Neuronal stem cell (in vitro differentiated cells): Measurements from ENCODE around the gene ING1.

Experiments used
- DNase-seq: peaks from one replicate; pipeline ENCODE4 v3.0.0-alpha.2; 2013; ENCODE audit warnings: low spot score
- H2AFZ ChIP-seq: one replicate; pipeline ENCODE4 v1.6.1; 2013; ENCODE audit warnings: mild to moderate bottlenecking, low read length, inconsistent platforms
- H2AK5ac ChIP-seq: 2 replicates; pipeline ENCODE4 v1.6.1; 2013; ENCODE audit warnings: low read depth, mild to moderate bottlenecking, inconsistent platforms, low read length, moderate library complexity, mixed read lengths
- H2BK120ac ChIP-seq: 2 replicates; pipeline ENCODE4 v1.6.1; 2013; ENCODE audit warnings: low read depth, mild to moderate bottlenecking, inconsistent platforms, low read length, moderate library complexity, mixed read lengths
- H2BK12ac ChIP-seq: one replicate; pipeline ENCODE4 v1.6.1; 2013; ENCODE audit warnings: low read length, inconsistent platforms
- H2BK15ac ChIP-seq: 2 replicates; pipeline ENCODE4 v1.6.1; 2013; ENCODE audit warnings: mild to moderate bottlenecking, low read length, inconsistent platforms, mixed read lengths
- H2BK5ac ChIP-seq: one replicate; pipeline ENCODE4 v1.6.1; 2013; ENCODE audit warnings: inconsistent platforms, mild to moderate bottlenecking, low read length, moderate library complexity
- H3K14ac ChIP-seq: one replicate; pipeline ENCODE4 v1.6.1; 2013; ENCODE audit warnings: low read length, inconsistent platforms
- H3K18ac ChIP-seq: 2 replicates; pipeline ENCODE4 v1.6.1; 2013; ENCODE audit warnings: low read length, inconsistent platforms
- H3K23ac ChIP-seq: 2 replicates; pipeline ENCODE4 v1.6.1; 2013; ENCODE audit warnings: low read depth, mild to moderate bottlenecking, mixed read lengths, low read length, inconsistent platforms; ENCODE audit not compliant: poor library complexity
- H3K27ac ChIP-seq: replicated peaks from 3 replicates; pipeline ENCODE4 v1.5.1; 2013; ENCODE audit warnings: low read length, inconsistent platforms
- H3K27me3 ChIP-seq, 3 experiments: 2 replicates each; pipeline ENCODE4 v1.6.1; 2013; ENCODE audit warnings: low read length in 3 of 3, mild to moderate bottlenecking in 2 of 3, inconsistent platforms in 1 of 3, low read depth in 1 of 3, mixed read lengths in 1 of 3, moderate library complexity in 1 of 3; ENCODE audit not compliant: control insufficient read depth in 3 of 3, insufficient read depth in 3 of 3
- H3K36me3 ChIP-seq, 2 donors: replicated peaks in 1 of 2; 2 replicates each; pipeline ENCODE4 v1.6.1; 2013; ENCODE audit warnings: low read length in 2 of 2; ENCODE audit not compliant: control insufficient read depth in 2 of 2, insufficient read depth in 2 of 2
- H3K4ac ChIP-seq: 2 replicates; pipeline ENCODE4 v1.6.1; 2013; ENCODE audit warnings: inconsistent platforms, mild to moderate bottlenecking, low read length, moderate library complexity
- H3K4me1 ChIP-seq, 2 donors: 1 replicate in 1 of 2; 2 replicates in 1 of 2; pipeline ENCODE4 v1.6.1; 2013; ENCODE audit warnings: low read length in 2 of 2, low read depth in 1 of 2; ENCODE audit not compliant: control insufficient read depth in 2 of 2, insufficient read depth in 1 of 2
- H3K4me2 ChIP-seq: one replicate; pipeline ENCODE4 v1.6.1; 2013; ENCODE audit warnings: mild to moderate bottlenecking, low read length, inconsistent platforms; ENCODE audit not compliant: insufficient read depth, poor library complexity, severe bottlenecking
- H3K4me3 ChIP-seq, 2 donors: 2 replicates each; pipeline ENCODE4 v1.5.1; 2013; ENCODE audit warnings: low read length in 2 of 2, mild to moderate bottlenecking in 2 of 2, inconsistent platforms in 1 of 2, moderate library complexity in 1 of 2
- H3K79me1 ChIP-seq: one replicate; pipeline ENCODE4 v1.6.1; 2013; ENCODE audit warnings: low read depth, mild to moderate bottlenecking, inconsistent platforms, low read length, moderate library complexity
- H3K9ac ChIP-seq: one replicate; pipeline ENCODE4 v1.6.1; 2013; ENCODE audit warnings: mild to moderate bottlenecking, low read depth, low read length, inconsistent platforms; ENCODE audit not compliant: poor library complexity
- H3K9me3 ChIP-seq, 2 donors: replicated peaks in 1 of 2; 2 replicates each; pipeline versions ENCODE3 to v1.6.1; 2013; ENCODE audit warnings: low read length in 2 of 2, mild to moderate bottlenecking in 2 of 2, inconsistent platforms in 1 of 2, low read depth in 1 of 2, mixed read lengths in 1 of 2, moderate library complexity in 1 of 2; ENCODE audit not compliant: control insufficient read depth in 2 of 2, insufficient read depth in 1 of 2
- H4K8ac ChIP-seq: one replicate; pipeline ENCODE4 v1.6.1; 2013; ENCODE audit warnings: low read depth, mild to moderate bottlenecking, inconsistent platforms, low read length, moderate library complexity
- H4K91ac ChIP-seq: one replicate; pipeline ENCODE4 v1.6.1; 2013; ENCODE audit warnings: low read length, low read depth, mild to moderate bottlenecking, inconsistent platforms; ENCODE audit not compliant: poor library complexity
- WGBS, 2 donors: extraction: QIAGEN DNeasy Blood & Tissue Kit; methylation state at CpG; one replicate each; pipeline ENCODE4 v1.1.7; 2013; ENCODE audit warnings: missing lambda C conversion rate in 2 of 2, mixed read lengths in 1 of 2; ENCODE audit not compliant: insufficient read length in 2 of 2, insufficient replicate concordance in 1 of 2; ENCODE audit errors: extremely low coverage in 2 of 2; 5-methylcytosine and 5-hydroxymethylcytosine counted together

ING1 gene

GRCh38 chr13:110748271-110748670 is 34.8 kb downstream of the ING1 start:
- WGBS, 2 donors, result no CpG with 5 or more reads among the region's 4 CpGs
- no peak overlapping the region for H2BK5ac ChIP-seq

GRCh38 chr13:110756219-110756631 is 42.7 kb downstream of the ING1 start:
- H3K4me1 ChIP-seq, result peaks cover 0 to 4% of the 10 kb centered on the region in 2 donors
- H2BK15ac ChIP-seq, result no peak overlapping the region
- H3K9me3 ChIP-seq, result peaks cover 2 to 6% of the 10 kb centered on the region in 2 donors
- H4K8ac ChIP-seq, result no peak overlapping the region
- no peak overlapping the region for H3K9ac ChIP-seq
- no peak overlapping the region for H2AFZ ChIP-seq
- H3K79me1 ChIP-seq, result no peaks in the 10 kb centered on the region
- no CpG with 5 or more reads among the region's 3 CpGs for WGBS, 2 donors
- H3K18ac ChIP-seq, result no peak overlapping the region
- no peak overlapping the region for H2BK120ac ChIP-seq
- no peak for DNase-seq
- no peak overlapping the region for H2AK5ac ChIP-seq
- H3K4me3 ChIP-seq, result no peak overlapping the region
- H3K4ac ChIP-seq, result no peak overlapping the region
- no peak overlapping the region for H2BK5ac ChIP-seq
- no peak overlapping the region for H3K27ac ChIP-seq
- no peak overlapping the region for H3K4me2 ChIP-seq
- no peak overlapping the region for H4K91ac ChIP-seq
- no peaks in the 10 kb centered on the region for H3K27me3 ChIP-seq
- H3K14ac ChIP-seq, result no peak overlapping the region
- H2BK12ac ChIP-seq, result no peak overlapping the region
- H3K36me3 ChIP-seq, result peaks cover 0 to 2% of the 10 kb centered on the region in 2 donors
- no peak overlapping the region for H3K23ac ChIP-seq

More at GRCh38 chr13:110748271-110748670, 34.8 kb downstream of the ING1 start:
- no peak overlapping the region for H2AK5ac ChIP-seq
- no peak overlapping the region for H3K27ac ChIP-seq
- H2BK120ac ChIP-seq, result no peak overlapping the region
- H3K9ac ChIP-seq, result no peak overlapping the region
- no peak overlapping the region for H2BK15ac ChIP-seq
- H3K14ac ChIP-seq, result no peak overlapping the region
- DNase-seq, result no peak
- H3K4me3 ChIP-seq, result no peak overlapping the region
- no peak overlapping the region for H4K8ac ChIP-seq
- no peak overlapping the region for H4K91ac ChIP-seq
- H3K4me1 ChIP-seq, result no peaks in the 10 kb centered on the region
- H3K18ac ChIP-seq, result no peak overlapping the region
- H3K79me1 ChIP-seq, result no peaks in the 10 kb centered on the region
- peaks cover 0 to 2% of the 10 kb centered on the region in 2 donors for H3K36me3 ChIP-seq
- H3K4ac ChIP-seq, result no peak overlapping the region
- H2AFZ ChIP-seq, result no peak overlapping the region
- no peak overlapping the region for H3K23ac ChIP-seq
- no peaks in the 10 kb centered on the region for H3K27me3 ChIP-seq
- H3K9me3 ChIP-seq, result peaks cover 2 to 14% of the 10 kb centered on the region in 2 donors
- no peak overlapping the region for H3K4me2 ChIP-seq
- H2BK12ac ChIP-seq, result no peak overlapping the region

GRCh38 chr13:110757296-110757695 is 43.8 kb downstream of the ING1 start:
- H3K27me3 ChIP-seq, result no peaks in the 10 kb centered on the region
- H2BK120ac ChIP-seq, result no peak overlapping the region
- H3K4ac ChIP-seq, result no peak overlapping the region
- H2BK5ac ChIP-seq, result no peak overlapping the region
- no peak overlapping the region for H3K9ac ChIP-seq
- no peak for DNase-seq
- H3K4me3 ChIP-seq, result no peak overlapping the region
- no peak overlapping the region for H4K91ac ChIP-seq
- H4K8ac ChIP-seq, result no peak overlapping the region
- H3K9me3 ChIP-seq, result peaks cover 0 to 3% of the 10 kb centered on the region in 2 donors
- no peak overlapping the region for H3K4me2 ChIP-seq
- no peak overlapping the region for H3K27ac ChIP-seq
- H3K23ac ChIP-seq, result no peak overlapping the region
- no peak overlapping the region for H2BK12ac ChIP-seq
- WGBS, 2 donors, result no CpG with 5 or more reads among the region's 14 CpGs
- no peak overlapping the region for H2AK5ac ChIP-seq
- no peak overlapping the region for H2AFZ ChIP-seq
- peak overlapping the region; percentile 73 for H3K18ac ChIP-seq
- peaks cover 0 to 4% of the 10 kb centered on the region in 2 donors for H3K4me1 ChIP-seq
- H3K36me3 ChIP-seq, result no peaks in the 10 kb centered on the region
- no peak overlapping the region for H2BK15ac ChIP-seq
- H3K79me1 ChIP-seq, result no peaks in the 10 kb centered on the region
- no peak overlapping the region for H3K14ac ChIP-seq

- no CpG with 5 or more reads among the region's 4 CpGs for WGBS, 2 donors
- no peak overlapping the region for H3K4me3 ChIP-seq
- H3K4me1 ChIP-seq, result peaks cover 0 to 4% of the 10 kb centered on the region in 2 donors
- H2AFZ ChIP-seq, result no peak overlapping the region
- H3K23ac ChIP-seq, result no peak overlapping the region
- H3K4ac ChIP-seq, result no peak overlapping the region
- no peak overlapping the region for H2BK15ac ChIP-seq
- no peak overlapping the region for H2BK120ac ChIP-seq
- H3K18ac ChIP-seq, result no peak overlapping the region
- H2BK5ac ChIP-seq, result no peak overlapping the region
- no peaks in the 10 kb centered on the region for H3K27me3 ChIP-seq
- no peak overlapping the region for H2BK12ac ChIP-seq
- H3K14ac ChIP-seq, result no peak overlapping the region
- no peaks in the 10 kb centered on the region for H3K79me1 ChIP-seq
- DNase-seq, result no peak
- no peak overlapping the region for H4K8ac ChIP-seq
- no peak overlapping the region for H3K9ac ChIP-seq
- peaks cover 0 to 4% of the 10 kb centered on the region in 2 donors for H3K9me3 ChIP-seq
- no peak overlapping the region for H2AK5ac ChIP-seq
- no peak overlapping the region for H3K27ac ChIP-seq
- H3K36me3 ChIP-seq, result no peaks in the 10 kb centered on the region
- H4K91ac ChIP-seq, result no peak overlapping the region
- no peak overlapping the region for H3K4me2 ChIP-seq
Measured at GRCh38 chr13:110758195-110758805, 44.8 kb downstream of the ING1 start.
